ENCODE data around the gene SPDEF. TPM values are rescaled to one million over a fixed set of nuclear protein-coding genes. Genes with fewer than 3 reads are reported as not detected.

The SPDEF gene
- total and polyA plus RNA-seq, 10 of the 15 experiments (the other 5 are each of a cell fraction or from before 2014, with no cell fraction given): not detected

DNA sequence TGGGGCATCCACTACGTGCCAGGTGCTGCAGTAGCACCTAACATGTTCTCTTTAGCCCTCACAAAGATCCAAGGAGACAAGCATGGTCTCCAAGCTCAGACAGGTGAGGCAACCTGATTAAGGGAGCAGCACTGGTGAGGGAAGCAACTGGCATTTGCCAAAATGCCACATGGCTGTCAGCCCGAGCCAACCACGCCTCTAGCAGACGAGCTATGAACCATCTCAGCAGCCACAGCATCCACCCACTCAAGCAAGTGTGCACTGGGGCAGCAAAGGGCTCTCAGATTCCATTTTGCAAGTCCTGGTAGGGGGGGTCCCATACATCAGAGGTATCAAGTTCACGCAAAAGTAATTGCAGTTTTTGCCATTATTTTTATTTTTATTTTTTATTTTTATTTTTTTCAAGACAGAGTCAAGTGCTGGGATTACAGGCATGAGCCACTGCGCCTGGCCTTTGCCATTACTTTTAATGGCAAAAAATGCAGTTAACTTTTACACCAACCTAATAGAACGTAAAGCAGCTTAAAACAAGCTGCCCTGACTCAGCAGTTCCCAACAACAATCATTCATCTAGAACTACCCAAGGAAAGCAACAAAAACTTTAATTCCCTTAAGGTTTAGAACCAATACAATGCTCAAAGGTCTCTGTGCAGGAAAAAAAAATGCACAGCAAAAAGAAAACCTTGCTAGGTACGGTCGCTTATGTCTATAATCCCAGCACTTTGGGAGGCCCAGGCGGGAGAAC, 36.3 kb upstream of the SPDEF start:
- DNase-seq (ENCODE audit: low read depth, low spot score) (no peak), FAIRE-seq (no peak), ATAC-seq (peak; percentile 58)
- POLR2A ChIA-PET: interaction anchor here (1.0 to 1.1 kb wide), 3 partner anchors 14 to 224 kb away, joined by 3 to 4 read pairs (median 3); no protein-coding TSS in a partner anchor
- RAD21 ChIA-PET (ENCODE audit: unreplicated experiment): interaction anchor here (1.4 kb wide), 1 partner anchor 64 kb away, joined by 4 read pairs; no protein-coding TSS in a partner anchor
- WGBS (ENCODE audit: insufficient coverage, insufficient replicate concordance, low lambda C conversion rate, missing lambda C conversion rate): 65% methylated on average over 9 of the region's 10 CpGs
- H3K27me3 ChIP-seq (replicated peaks in 1 of 2; ENCODE audit: control insufficient read depth in 2 of 2, insufficient read depth in 2 of 2, low read length in 1 of 2): no peaks in the 10 kb centered on the region
- H3K36me3 ChIP-seq (ENCODE audit: control insufficient read depth in 2 of 2, insufficient read depth in 2 of 2, low read length in 1 of 2): peaks cover 8 to 21% of the 10 kb centered on the region in 2 experiments
- peaks cover 6% of the 10 kb centered on the region for H3K4me1 ChIP-seq (ENCODE audit: control insufficient read depth, insufficient read depth, low read length)
- H2AFZ ChIP-seq (ENCODE audit: control insufficient read depth, low read depth, low read length): no peak overlapping the region
- TF ChIP-seq ZNF207 (IDR thresholded peaks at IDR 0.05; ENCODE audit: borderline replicate concordance) (no peak), SMC3 (IDR thresholded peaks at IDR 0.05; ENCODE audit: borderline replicate concordance, low read length) (no peak), EGR1 (IDR thresholded peaks at IDR 0.05; ENCODE audit: borderline replicate concordance in 1 of 2, low read depth in 2 of 2, low read length in 2 of 2) (peak in 1 of 2 experiments; percentile 59; a peak in 1 of 3 replicates), CEBPB (IDR thresholded peaks at IDR 0.05; ENCODE audit: borderline replicate concordance in 1 of 2, low read depth in 2 of 2, low read length in 2 of 2) (no peak), SMARCA5 (IDR thresholded peaks at IDR 0.05) (no peak), NR2C2 (IDR thresholded peaks at IDR 0.05; ENCODE audit: borderline replicate concordance, control insufficient read depth, insufficient read length, low read depth) (no peak), ELK1 (IDR thresholded peaks at IDR 0.05; ENCODE audit: low read depth, low read length) (no peak)
- TF ChIP-seq, protein P1, sequence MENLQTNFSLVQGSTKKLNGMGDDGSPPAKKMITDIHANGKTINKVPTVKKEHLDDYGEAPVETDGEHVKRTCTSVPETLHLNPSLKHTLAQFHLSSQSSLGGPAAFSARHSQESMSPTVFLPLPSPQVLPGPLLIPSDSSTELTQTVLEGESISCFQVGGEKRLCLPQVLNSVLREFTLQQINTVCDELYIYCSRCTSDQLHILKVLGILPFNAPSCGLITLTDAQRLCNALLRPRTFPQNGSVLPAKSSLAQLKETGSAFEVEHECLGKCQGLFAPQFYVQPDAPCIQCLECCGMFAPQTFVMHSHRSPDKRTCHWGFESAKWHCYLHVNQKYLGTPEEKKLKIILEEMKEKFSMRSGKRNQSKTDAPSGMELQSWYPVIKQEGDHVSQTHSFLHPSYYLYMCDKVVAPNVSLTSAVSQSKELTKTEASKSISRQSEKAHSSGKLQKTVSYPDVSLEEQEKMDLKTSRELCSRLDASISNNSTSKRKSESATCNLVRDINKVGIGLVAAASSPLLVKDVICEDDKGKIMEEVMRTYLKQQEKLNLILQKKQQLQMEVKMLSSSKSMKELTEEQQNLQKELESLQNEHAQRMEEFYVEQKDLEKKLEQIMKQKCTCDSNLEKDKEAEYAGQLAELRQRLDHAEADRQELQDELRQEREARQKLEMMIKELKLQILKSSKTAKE (IDR thresholded peaks at IDR 0.05; ENCODE audit: low read depth, poor library complexity, severe bottlenecking): no peak
- H3K4me3 ChIP-seq: no peak overlapping the region
- peaks cover 12% of the 10 kb centered on the region for H3K79me2 ChIP-seq (ENCODE audit: control insufficient read depth, insufficient read depth, low read length)
- CTCF ChIA-PET: interaction anchor here (0.7 to 2.9 kb wide), 7 partner anchors 17 to 133 kb away, joined by 3 to 24 read pairs (median 3); no protein-coding TSS in a partner anchor
- H3K4me2 ChIP-seq (ENCODE audit: control insufficient read depth, insufficient read depth): peak overlapping the region; percentile 14; the same call in 1 of the 2 replicates
- intact Hi-C loops (cut with micrococcal nuclease; ENCODE audit: unreplicated experiment) (no loop called here), in situ Hi-C loops (cut with MboI) (no loop called here)
- no TSS peak for BruUV-seq (replicated peaks)
- no peaks in the 10 kb centered on the region for H3K9me3 ChIP-seq (replicated peaks; ENCODE audit: control insufficient read depth, insufficient read depth, low read length)
- H3K27ac ChIP-seq (ENCODE audit: control insufficient read depth, insufficient read depth): no peak overlapping the region
- H3K9ac ChIP-seq (ENCODE audit: control insufficient read depth, insufficient read depth, low read length): no peak overlapping the region
- SMC1A ChIA-PET (ENCODE audit: uncharacterized antibody, unreplicated experiment): interaction anchor here (0.9 to 5.3 kb wide), 5 partner anchors 8 to 384 kb away, joined by 3 to 18 read pairs (median 4); no protein-coding TSS in a partner anchor
- H4K20me1 ChIP-seq (ENCODE audit: control insufficient read depth, insufficient read depth): no peaks in the 10 kb centered on the region

All from GM12878 (cell line).